K562 (cell line): ENCODE results near the gene PPFIA1. TPM values are rescaled to one million over a fixed set of nuclear protein-coding genes. Genes with fewer than 3 reads are reported as not detected.

Experiments
- ATF1 ChIP-seq, 2 experiments: fragments of 450-650 bp in 1 of 2; IDR thresholded peaks; 2 replicates each; pipeline ENCODE4 v1.6.1; 2016; ENCODE audit warnings: missing compliant biosample characterization in 1 of 2, missing genetic modification characterization in 1 of 2
- CEBPB ChIP-seq: fragments of 450-650 bp; IDR thresholded peaks from 2 replicates; pipeline ENCODE4 v1.6.1; 2016; ENCODE audit warnings: missing genetic modification characterization, missing compliant biosample characterization
- CEBPG ChIP-seq, 3 experiments: fragments of 200-800 bp in 1 of 3; sonication (Bioruptor generic) in 1 of 3; sonication (generic) in 1 of 3; formaldehyde crosslinking in 1 of 3; IDR thresholded peaks in 2 of 3; conservative IDR thresholded peaks in 1 of 3; 2 replicates each; pipeline versions ENCODE4 v1.6.1 to v1.8.0; 2016 to 2022; ENCODE audit warnings: missing compliant biosample characterization in 2 of 3, missing genetic modification characterization in 2 of 3, mild to moderate bottlenecking in 1 of 3, missing genetic modification reagents in 1 of 3
- CXXC5 ChIP-seq: fragments of 250-450 bp; sonication (Bioruptor Pico); IDR thresholded peaks from 2 replicates; pipeline ENCODE4 v1.8.0; 2022; ENCODE audit warnings: inconsistent platforms, mild to moderate bottlenecking, moderate library complexity
- DPF2 ChIP-seq: fragments of 450-650 bp; IDR thresholded peaks from 2 replicates; pipeline ENCODE4 v1.6.1; 2016
- E2F6 ChIP-seq, 2 experiments: IDR thresholded peaks; 2 replicates each; pipeline ENCODE4 v1.6.1; 2011; ENCODE audit warnings: borderline replicate concordance in 1 of 2, control low read depth in 1 of 2, low read depth in 1 of 2, low read length in 1 of 2, mild to moderate bottlenecking in 1 of 2, mixed read lengths in 1 of 2, moderate library complexity in 1 of 2; ENCODE audit not compliant: insufficient read depth in 1 of 2, insufficient read length in 1 of 2, poor library complexity in 1 of 2, severe bottlenecking in 1 of 2; ENCODE audit errors: extremely low read depth in 1 of 2
- ESRRA ChIP-seq: fragments of 450-650 bp; IDR thresholded peaks from 2 replicates; pipeline ENCODE4 v1.6.1; 2014; ENCODE audit warnings: low read depth, mild to moderate bottlenecking, moderate library complexity, borderline replicate concordance
- MAX ChIP-seq: sonication (generic); formaldehyde crosslinking; IDR thresholded peaks from 2 replicates; pipeline ENCODE4 v1.9.0; 2022; ENCODE audit warnings: mild to moderate bottlenecking, missing genetic modification reagents
- NRF1 ChIP-seq, 2 experiments: fragments of 450-650 bp; IDR thresholded peaks in 1 of 2; conservative IDR thresholded peaks in 1 of 2; 2 replicates each; pipeline ENCODE4 v1.6.1; 2014; ENCODE audit warnings: mild to moderate bottlenecking in 2 of 2
- POLR2G ChIP-seq: fragments of 200-400 bp; formaldehyde crosslinking; IDR thresholded peaks from 2 replicates; pipeline ENCODE4 v1.6.1; 2017; ENCODE audit warnings: low read depth, mild to moderate bottlenecking, antibody characterized with exemption, low read length, moderate library complexity
- RBFOX2 ChIP-seq: fragments of 200-400 bp; formaldehyde crosslinking; IDR thresholded peaks from 2 replicates; pipeline ENCODE4 v1.6.1; 2017; ENCODE audit warnings: low read depth, mild to moderate bottlenecking, low read length, moderate library complexity
- SMAD4 ChIP-seq: fragments of 250-450 bp; sonication (Bioruptor Pico); conservative IDR thresholded peaks from 2 replicates; pipeline ENCODE4 v1.8.0; 2021; ENCODE audit warnings: inconsistent platforms, mild to moderate bottlenecking, moderate library complexity
- TAF15 ChIP-seq: fragments of 200-400 bp; formaldehyde crosslinking; IDR thresholded peaks from 2 replicates; pipeline ENCODE4 v1.6.1; 2017; ENCODE audit warnings: mild to moderate bottlenecking, low read depth, low read length, moderate library complexity
- ZBTB11 ChIP-seq, 3 experiments: fragments of 200-800 bp in 1 of 3; fragments of 250-450 bp in 1 of 3; fragments of 450-650 bp in 1 of 3; sonication (Bioruptor Pico) in 1 of 3; sonication (Bioruptor generic) in 1 of 3; formaldehyde crosslinking in 1 of 3; IDR thresholded peaks; 2 replicates each; pipeline versions ENCODE4 v1.6.1 to v1.8.0; 2016 to 2022; ENCODE audit warnings: mild to moderate bottlenecking in 2 of 3, missing genetic modification characterization in 2 of 3, missing compliant biosample characterization in 1 of 3, moderate library complexity in 1 of 3
- polyA plus RNA-seq, 8 experiments: library from polyadenylated mRNA; depleted of rRNA in 4 of 8; stranded (reverse) in 5 of 8; unstranded in 3 of 8; fragments of >200 nt; fragmentation: Nextera tagmentation in 2 of 8; fragmentation: Illumina TruSeq in 1 of 8; extraction: Ambion mirVana in 2 of 8; extraction: Trizol in 1 of 8; gene quantifications; 2 replicates each; pipeline versions ENCODE4 v1.2.1 to v1.2.3, GENCODE V29; 2011 to 2014; ENCODE audit warnings: inconsistent platforms in 1 of 8, missing spikeins in 1 of 8
- total RNA-seq, 7 experiments: library from RNA; depleted of rRNA in 6 of 7; stranded (reverse); fragments of >200 nt in 6 of 7; fragmentation: Illumina TruSeq in 2 of 7; extraction: Trizol in 2 of 7; gene quantifications; 2 replicates each; pipeline versions ENCODE4 v1.2.1 to v1.2.3, GENCODE V29; 2011 to 2021; ENCODE audit warnings: low replicate concordance in 1 of 7
- TF ChIP-seq, protein P1 (sequence below): fragments of 200-800 bp; sonication (Bioruptor generic); IDR thresholded peaks from 2 replicates; pipeline ENCODE4 v1.6.1; 2017; ENCODE audit warnings: missing genetic modification characterization, missing compliant biosample characterization

The PPFIA1 gene
- total and polyA plus RNA-seq, 9 of the 15 experiments (the other 6 are each of a cell fraction or from before 2014, with no cell fraction given), result 9.9 to 41.5 (median 28.5) TPM

DNA sequence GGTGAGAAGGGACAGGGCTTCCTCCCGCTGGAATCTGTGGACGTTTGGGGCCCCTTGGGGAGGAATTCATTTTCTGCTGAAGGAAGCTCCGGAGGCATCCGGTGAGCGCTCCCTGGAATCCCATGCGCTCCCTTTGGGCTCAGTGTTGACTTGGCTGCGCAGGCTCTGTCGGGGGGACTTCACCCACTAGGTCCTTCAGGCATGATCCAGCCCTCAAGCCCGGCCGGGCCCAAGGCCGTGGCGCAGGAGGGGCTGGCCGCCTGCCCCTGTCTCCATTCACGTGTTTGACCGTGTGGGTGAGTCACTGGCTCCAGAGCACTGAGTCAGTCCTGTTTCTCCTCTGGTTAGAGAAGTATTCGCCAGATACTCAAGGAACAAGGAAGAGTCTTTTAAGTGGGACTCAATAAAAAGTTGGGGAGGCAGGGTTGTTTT is 129.2 kb downstream of the PPFIA1 start (continued):
- TF ChIP-seq RBFOX2 (peak; percentile 71), MAX (CRISPR knock-in tag) (peak; percentile 86), TAF15 (no peak), CEBPB (tag) (no peak), NRF1 (conservative IDR thresholded peaks at IDR 0.05 in 1 of 2, IDR thresholded peaks at IDR 0.05 in 1 of 2) (peak; percentile 85 to 88), POLR2G (peak; percentile 66), DPF2 (peak; percentile 69), SMAD4 (CRISPR knock-in tag) (peak; percentile 28; the same call in 1 of the 2 replicates), ZBTB11 (CRISPR knock-in tag; IDR thresholded peaks at IDR 0.05) (peak in 1 of 3 experiments; percentile 46; a peak in 1 of 6 replicates), CEBPG (CRISPR knock-in tag; IDR thresholded peaks at IDR 0.05) (peak; percentile 6; the same call in 1 of the 2 replicates), CEBPG (tag; conservative IDR thresholded peaks at IDR 0.05 in 1 of 2, IDR thresholded peaks at IDR 0.05 in 1 of 2) (no peak), E2F6 (IDR thresholded peaks at IDR 0.05; ENCODE audit: borderline replicate concordance in 1 of 2, extremely low read depth in 1 of 2, insufficient read depth in 1 of 2, insufficient read length in 1 of 2, low read depth in 1 of 2, low read length in 1 of 2, poor library complexity in 1 of 2, severe bottlenecking in 1 of 2) (peak; percentile 29 to 73), ATF1 (CRISPR knock-in tag; IDR thresholded peaks at IDR 0.05) (no peak), ATF1 (tag; IDR thresholded peaks at IDR 0.05) (no peak), CXXC5 (CRISPR knock-in tag) (peak; percentile 58), ESRRA (no peak)
- TF ChIP-seq, protein P1, sequence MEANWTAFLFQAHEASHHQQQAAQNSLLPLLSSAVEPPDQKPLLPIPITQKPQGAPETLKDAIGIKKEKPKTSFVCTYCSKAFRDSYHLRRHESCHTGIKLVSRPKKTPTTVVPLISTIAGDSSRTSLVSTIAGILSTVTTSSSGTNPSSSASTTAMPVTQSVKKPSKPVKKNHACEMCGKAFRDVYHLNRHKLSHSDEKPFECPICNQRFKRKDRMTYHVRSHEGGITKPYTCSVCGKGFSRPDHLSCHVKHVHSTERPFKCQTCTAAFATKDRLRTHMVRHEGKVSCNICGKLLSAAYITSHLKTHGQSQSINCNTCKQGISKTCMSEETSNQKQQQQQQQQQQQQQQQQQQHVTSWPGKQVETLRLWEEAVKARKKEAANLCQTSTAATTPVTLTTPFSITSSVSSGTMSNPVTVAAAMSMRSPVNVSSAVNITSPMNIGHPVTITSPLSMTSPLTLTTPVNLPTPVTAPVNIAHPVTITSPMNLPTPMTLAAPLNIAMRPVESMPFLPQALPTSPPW (CRISPR knock-in tag), result peak; percentile 52; the same call in 1 of the 2 replicates
